Hematopoietic multipotent progenitor cell treated with erythropoietin and hydrocortisone succinate and interleukin-3 and kit ligand, for 4 days (in vitro differentiated cells): ENCODE data around the gene MYO7A.
"Not testable (repeated sequence)": the region's sequence is repeated elsewhere in the genome, so short reads cannot be mapped to it uniquely, and the experiment has no call there.

ENCODE experiments used
- DNase-seq: peaks from one replicate; pipeline ENCODE4 v3.0.0-alpha.2; 2015

The MYO7A gene

DNA sequence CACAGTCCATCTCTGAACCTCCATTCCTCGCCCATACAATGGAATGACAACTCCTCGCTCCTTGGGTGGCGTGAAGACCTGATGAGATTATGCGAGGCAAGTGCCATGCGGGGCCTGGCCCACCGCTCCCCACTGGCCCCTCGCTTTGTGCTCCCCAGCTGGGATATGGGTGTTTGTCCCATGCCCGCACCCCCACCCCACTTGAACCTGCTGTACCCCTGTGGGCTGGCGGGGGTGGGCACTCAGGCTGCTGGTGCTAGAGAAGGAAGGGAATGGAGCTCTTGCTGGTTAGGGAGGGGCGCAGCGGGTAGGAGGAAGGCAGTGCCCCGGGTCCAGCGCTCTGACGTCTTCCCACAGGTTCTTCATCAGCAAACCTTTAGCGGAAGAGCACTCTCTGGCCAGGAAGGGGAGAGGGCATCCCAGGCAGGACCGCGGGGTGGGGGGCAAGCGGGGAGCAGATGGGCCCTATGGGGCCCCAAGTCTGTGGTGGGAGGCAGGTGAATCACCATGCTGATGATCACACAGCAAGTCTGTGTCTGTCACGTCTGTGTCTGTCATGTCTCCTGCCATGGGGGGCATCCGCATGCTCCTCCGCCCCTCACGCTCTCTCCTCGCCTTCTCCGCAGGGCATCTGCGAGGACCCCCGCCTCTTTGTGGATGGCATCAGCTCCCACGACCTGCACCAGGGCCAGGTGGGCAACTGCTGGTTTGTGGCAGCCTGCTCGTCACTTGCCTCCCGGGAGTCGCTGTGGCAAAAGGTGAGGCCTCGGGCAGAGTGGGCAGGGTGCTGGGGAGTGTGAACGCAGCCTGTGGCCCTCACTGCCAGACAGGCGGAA, 34.8 kb upstream of the MYO7A start:
- no peak for DNase-seq

GRCh38 chr11:77093987-77094840, 33.8 kb upstream of the MYO7A start:
- no peak for DNase-seq

GRCh38 chr11:77094841-77095365, 33.1 kb upstream of the MYO7A start:
- no peak for DNase-seq

GRCh38 chr11:77095551-77096490, 32.2 kb upstream of the MYO7A start:
- DNase-seq: no peak

- DNase-seq: no peak
Observed at GRCh38 chr11:77096591-77097019, 31.4 kb upstream of the MYO7A start.

GRCh38 chr11:77097180-77097579, 30.9 kb upstream of the MYO7A start:
- DNase-seq: not testable (repeated sequence)

GRCh38 chr11:77100166-77101042, 27.6 kb upstream of the MYO7A start:
- no peak for DNase-seq

- peak; percentile 72 for DNase-seq
Observed at GRCh38 chr11:77101043-77101537, 27.0 kb upstream of the MYO7A start.

- no peak for DNase-seq
Observed at GRCh38 chr11:77102246-77103210, 25.5 kb upstream of the MYO7A start, which contains the start of gene OMP. TSS of gene OMP (plus strand) at chr11:77102840. CDS start at chr11:77102840, 0 bp downstream.

DNA sequence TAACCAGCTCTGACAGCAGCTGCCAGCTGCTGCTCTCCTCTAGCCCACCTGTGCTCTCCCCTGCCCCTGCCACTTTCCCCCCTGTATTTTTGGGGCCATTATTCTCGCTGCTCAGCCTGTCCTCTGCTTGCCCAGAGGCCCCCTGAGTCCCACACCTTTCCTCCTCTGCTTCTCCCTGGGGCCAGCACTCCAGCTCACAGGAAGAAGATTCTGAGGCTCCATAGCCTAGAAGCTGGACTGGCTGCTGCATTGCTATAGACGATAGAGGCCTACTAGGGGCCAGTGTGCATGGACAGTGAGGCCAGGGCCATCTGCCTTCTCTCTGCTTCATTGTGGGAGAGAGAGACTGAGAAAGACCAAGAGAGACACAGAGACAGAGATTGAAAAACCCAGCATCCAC, 24.7 kb upstream of the MYO7A start:
- DNase-seq: no peak

DNA sequence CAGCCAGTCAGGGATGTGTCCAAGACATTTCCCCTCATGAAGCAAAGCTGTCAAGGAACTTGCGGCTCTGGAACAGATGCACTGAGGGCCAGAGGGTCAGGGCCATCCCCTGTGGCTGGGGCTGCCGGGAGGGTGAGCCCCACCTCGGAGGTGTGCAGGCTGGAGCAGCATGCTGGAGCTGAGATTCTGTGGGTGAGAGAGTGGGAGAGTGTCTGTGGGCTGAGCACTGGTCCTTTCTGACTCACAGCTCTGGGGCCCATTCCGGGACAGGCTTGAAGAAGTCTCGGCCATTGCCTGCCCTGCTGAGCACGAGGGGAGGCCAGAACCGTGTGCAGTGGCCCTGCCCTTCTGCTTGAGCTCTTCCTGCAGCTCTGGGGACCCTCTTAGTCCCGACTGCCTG, 23.3 kb upstream of the MYO7A start:
- DNase-seq: no peak

DNA sequence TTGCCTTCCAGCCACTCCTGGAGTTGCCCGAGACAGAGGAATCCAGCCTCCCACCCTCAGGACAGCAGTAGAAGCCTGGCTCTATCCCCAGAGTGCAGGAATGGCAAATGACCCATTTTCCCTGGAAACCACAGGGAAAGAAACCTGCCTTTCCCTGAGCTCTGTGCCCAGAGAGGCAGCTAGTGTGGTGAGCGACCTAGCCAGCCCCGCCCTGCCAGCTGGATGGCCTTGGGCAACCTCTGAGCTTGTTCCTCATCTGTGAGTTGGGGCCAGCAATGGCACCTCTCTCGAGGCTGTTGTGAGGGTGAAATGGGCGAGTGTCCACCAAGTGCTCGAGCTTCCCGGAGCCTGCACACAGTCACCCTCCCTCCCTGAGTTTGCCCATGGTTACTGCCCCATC, 21.7 kb upstream of the MYO7A start:
- no peak for DNase-seq

DNA sequence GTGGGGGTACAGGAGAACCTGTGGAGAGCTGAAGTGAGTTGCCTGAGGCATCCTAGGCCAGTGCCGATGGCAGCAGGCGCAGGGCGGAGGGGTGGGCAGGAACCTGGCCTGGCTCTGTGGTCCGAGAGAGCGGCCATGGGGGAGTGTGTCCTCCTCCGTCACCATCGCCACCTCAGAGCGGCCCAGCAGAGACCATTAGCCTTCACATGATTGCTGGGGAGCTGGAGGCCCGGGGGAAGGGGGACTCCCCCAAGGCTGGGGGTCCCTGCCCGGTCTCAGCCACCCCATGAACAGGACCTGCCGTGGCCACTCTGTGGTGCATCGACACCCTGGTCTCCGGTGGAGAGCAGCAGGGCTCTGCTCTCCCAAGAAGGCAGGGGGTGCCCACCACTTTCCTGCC, 21.3 kb upstream of the MYO7A start:
- no peak for DNase-seq

- no peak for DNase-seq
Observed at GRCh38 chr11:77107950-77108349, 20.1 kb upstream of the MYO7A start.

DNA sequence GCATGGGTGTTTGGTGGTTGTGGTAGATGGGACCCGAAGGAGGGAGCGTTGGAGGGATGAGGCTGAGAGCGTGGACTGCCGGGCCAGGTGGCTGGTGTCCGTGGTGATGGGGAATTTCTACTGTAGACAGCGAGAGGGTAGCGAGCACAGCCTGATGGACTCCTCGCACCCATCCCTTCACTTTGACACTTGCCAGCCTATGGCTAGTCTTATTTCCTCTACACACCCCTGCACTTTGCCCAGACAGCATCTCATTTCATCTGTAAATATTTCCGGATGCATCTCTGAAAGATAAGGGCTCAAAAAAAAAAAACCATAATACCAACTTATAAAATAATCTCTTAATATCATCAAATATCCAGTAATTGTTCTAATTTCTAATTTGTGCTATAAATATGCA, 19.6 kb upstream of the MYO7A start:
- DNase-seq: no peak

- DNase-seq: no peak
Observed at GRCh38 chr11:77109236-77110019, 18.6 kb upstream of the MYO7A start.

- DNase-seq: no peak
Observed at GRCh38 chr11:77110836-77111235, 17.2 kb upstream of the MYO7A start.

- DNase-seq: no peak
Observed at GRCh38 chr11:77111277-77111676, 16.8 kb upstream of the MYO7A start.

DNA sequence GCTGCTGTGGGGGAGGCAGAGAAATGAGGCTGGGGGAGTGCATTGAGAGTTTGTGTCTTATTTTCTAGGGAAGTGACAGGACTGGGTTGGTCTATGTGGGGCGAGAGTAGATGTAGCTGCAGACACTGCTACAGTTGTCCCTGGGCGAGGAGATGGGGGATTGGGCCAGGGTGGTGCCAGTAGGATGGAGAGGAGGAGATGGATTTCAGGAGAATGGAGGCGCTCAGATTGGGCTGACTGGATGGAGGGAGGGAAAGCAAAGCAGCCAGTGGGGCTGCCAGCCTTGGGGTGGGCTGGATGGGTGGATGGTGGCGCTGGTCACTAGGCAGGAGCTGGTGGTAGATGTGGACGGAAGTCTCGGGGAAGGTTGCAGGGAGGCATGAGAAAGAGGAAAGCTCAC, 16.1 kb upstream of the MYO7A start:
- no peak for DNase-seq
